PFSK-1 (cell line): Measurements from ENCODE around the gene RASAL3.

ENCODE experiments used
- POLR2AphosphoS5 ChIP-seq: IDR thresholded peaks from 2 replicates; pipeline ENCODE4 v1.6.1; 2012; ENCODE audit warnings: low read depth, mild to moderate bottlenecking, control low read depth, low read length, moderate library complexity
- REST ChIP-seq, 2 experiments: IDR thresholded peaks; 2 replicates each; pipeline versions ENCODE4 v1.6.1 to v1.8.0; 2011 to 2012; ENCODE audit warnings: low read depth in 2 of 2, low read length in 2 of 2, control low read depth in 1 of 2, inconsistent platforms in 1 of 2, mild to moderate bottlenecking in 1 of 2, moderate library complexity in 1 of 2; ENCODE audit not compliant: insufficient read depth in 1 of 2
- SIN3A ChIP-seq: IDR thresholded peaks from 2 replicates; pipeline ENCODE4 v1.6.1; 2012; ENCODE audit warnings: mild to moderate bottlenecking, low read length, moderate library complexity, borderline replicate concordance; ENCODE audit not compliant: insufficient read depth
- TAF1 ChIP-seq: IDR thresholded peaks from 2 replicates; pipeline ENCODE4 v1.6.1; 2012; ENCODE audit warnings: low read length, control low read depth, borderline replicate concordance; ENCODE audit not compliant: insufficient read depth

GRCh38 chr19:15412832-15413231 is 51.5 kb downstream of the RASAL3 start:
- TF ChIP-seq SIN3A (no peak), POLR2AphosphoS5 (no peak), TAF1 (no peak), REST (IDR thresholded peaks at IDR 0.05; ENCODE audit: insufficient read depth in 1 of 2, low read depth in 2 of 2, low read length in 2 of 2) (no peak)
